ENCODE measurements around the gene UHRF1. TPM values are rescaled to one million over a fixed set of nuclear protein-coding genes. Genes with fewer than 3 reads are reported as not detected.
"Not testable (repeated sequence)": the region's sequence is repeated elsewhere in the genome, so short reads cannot be mapped to it uniquely, and the experiment has no call there.

Gene UHRF1
- total RNA-seq, 1 donor from 2014 or later = 19.8 TPM

GRCh38 chr19:4969772-4970531 is 60.7 kb downstream of the UHRF1 start:
- Histone ChIP-seq H3K9ac (ENCODE audit: low read depth in 1 of 3, low read length in 3 of 3) (peak overlapping the region; percentile 70 to 82 (median 71)), H3K27ac (ENCODE audit: low read depth, low read length) (peak overlapping the region; percentile 58), H3K4me3 (ENCODE audit: low read length in 3 of 3) (peak overlapping the region; percentile 73 to 77 (median 74)), H3K27me3 (ENCODE audit: control insufficient read depth in 3 of 3, insufficient read depth in 3 of 3, low read length in 3 of 3) (no peaks in the 10 kb centered on the region), H3K36me3 (ENCODE audit: control insufficient read depth in 3 of 3, insufficient read depth in 3 of 3, low read length in 3 of 3) (no peaks in the 10 kb centered on the region), H3K9me3 (ENCODE audit: control insufficient read depth in 3 of 3, low read length in 3 of 3) (no peaks in the 10 kb centered on the region), H3K4me1 (ENCODE audit: control insufficient read depth in 3 of 3, insufficient read depth in 3 of 3, low read length in 3 of 3) (peaks cover 29 to 45% (median 43%) of the 10 kb centered on the region in 3 donors)

DNA sequence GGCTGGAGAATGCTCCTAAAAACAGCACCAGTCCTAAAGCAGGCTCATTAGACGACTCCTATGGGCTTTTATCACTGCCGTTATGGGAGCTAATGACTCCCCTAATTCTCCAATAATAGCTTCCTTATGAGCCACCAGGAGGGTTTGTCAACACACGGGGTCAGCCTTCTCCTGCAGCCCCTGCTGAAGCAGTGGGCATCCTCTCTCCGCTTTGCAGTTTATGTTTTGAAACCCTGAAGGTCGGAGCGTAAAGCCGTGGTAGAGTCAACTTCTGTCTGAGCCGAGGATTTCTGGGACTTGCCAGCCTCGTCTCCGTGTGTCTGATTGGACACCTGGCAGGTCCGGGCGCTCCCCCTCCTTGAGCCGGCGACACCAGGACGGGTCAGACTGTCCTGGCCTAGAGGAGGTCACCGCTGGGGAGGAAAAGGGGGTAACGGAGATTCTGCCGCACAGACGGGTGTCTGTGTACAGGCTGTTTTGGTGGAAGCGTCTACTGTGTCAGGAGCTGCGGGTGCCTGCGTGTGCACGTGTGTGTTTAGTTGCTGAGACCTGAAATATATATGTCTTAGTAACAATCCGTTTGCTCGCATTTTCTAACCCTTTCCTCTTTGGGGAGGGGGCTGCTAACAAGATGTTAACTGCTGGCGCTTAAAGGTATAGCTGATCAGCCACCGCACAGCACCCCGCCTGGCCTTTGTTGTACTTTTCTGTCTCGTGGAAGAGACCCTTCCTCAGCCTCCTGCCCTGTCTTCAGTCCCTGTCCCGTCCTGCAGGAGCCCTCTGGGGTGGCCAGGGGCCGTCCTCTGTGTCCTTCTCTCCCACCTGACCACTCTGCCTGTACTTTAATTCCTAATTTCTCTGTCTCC is 61.5 kb downstream of the UHRF1 start:
- Histone ChIP-seq H3K27ac (ENCODE audit: low read depth, low read length) (peak overlapping the region; percentile 58), H3K9me3 (ENCODE audit: control insufficient read depth in 3 of 3, low read length in 3 of 3) (no peaks in the 10 kb centered on the region), H3K4me3 (ENCODE audit: low read length in 3 of 3) (peak overlapping the region; percentile 73 to 77 (median 74)), H3K4me1 (ENCODE audit: control insufficient read depth in 3 of 3, insufficient read depth in 3 of 3, low read length in 3 of 3) (peaks cover 34 to 51% (median 48%) of the 10 kb centered on the region in 3 donors), H3K27me3 (ENCODE audit: control insufficient read depth in 3 of 3, insufficient read depth in 3 of 3, low read length in 3 of 3) (no peaks in the 10 kb centered on the region), H3K9ac (ENCODE audit: low read depth in 1 of 3, low read length in 3 of 3) (peak overlapping the region; percentile 70 to 82 (median 71)), H3K36me3 (ENCODE audit: control insufficient read depth in 3 of 3, insufficient read depth in 3 of 3, low read length in 3 of 3) (no peaks in the 10 kb centered on the region)

GRCh38 chr19:4971424-4971793 is 62.1 kb downstream of the UHRF1 start:
- H3K9ac ChIP-seq (ENCODE audit: low read depth in 1 of 3, low read length in 3 of 3) = peak overlapping the region; percentile 53 to 82 (median 70)

GRCh38 chr19:4971816-4972495 is 62.7 kb downstream of the UHRF1 start:
- Histone ChIP-seq H3K9ac (ENCODE audit: low read depth in 1 of 3, low read length in 3 of 3) (peak overlapping the region; percentile 22 to 54 (median 25)), H3K36me3 (ENCODE audit: control insufficient read depth in 3 of 3, insufficient read depth in 3 of 3, low read length in 3 of 3) (no peaks in the 10 kb centered on the region), H3K9me3 (ENCODE audit: control insufficient read depth in 3 of 3, low read length in 3 of 3) (no peaks in the 10 kb centered on the region), H3K27ac (ENCODE audit: low read depth, low read length) (peak overlapping the region; percentile 58), H3K27me3 (ENCODE audit: control insufficient read depth in 3 of 3, insufficient read depth in 3 of 3, low read length in 3 of 3) (no peaks in the 10 kb centered on the region), H3K4me1 (ENCODE audit: control insufficient read depth in 3 of 3, insufficient read depth in 3 of 3, low read length in 3 of 3) (peaks cover 44 to 61% (median 59%) of the 10 kb centered on the region in 3 donors), H3K4me3 (ENCODE audit: low read length in 3 of 3) (peak overlapping the region in 2 of 3 donors; percentile 73 to 74)

More at GRCh38 chr19:4971424-4971793, 62.1 kb downstream of the UHRF1 start:
- H3K27me3 ChIP-seq (ENCODE audit: control insufficient read depth in 3 of 3, insufficient read depth in 3 of 3, low read length in 3 of 3) = no peaks in the 10 kb centered on the region
- H3K27ac ChIP-seq (ENCODE audit: low read depth, low read length) = peak overlapping the region; percentile 58
- peak overlapping the region; percentile 73 to 77 (median 74) for H3K4me3 ChIP-seq (ENCODE audit: low read length in 3 of 3)
- H3K9me3 ChIP-seq (ENCODE audit: control insufficient read depth in 3 of 3, low read length in 3 of 3) = no peaks in the 10 kb centered on the region
- peaks cover 39 to 55% (median 53%) of the 10 kb centered on the region in 3 donors for H3K4me1 ChIP-seq (ENCODE audit: control insufficient read depth in 3 of 3, insufficient read depth in 3 of 3, low read length in 3 of 3)
- no peaks in the 10 kb centered on the region for H3K36me3 ChIP-seq (ENCODE audit: control insufficient read depth in 3 of 3, insufficient read depth in 3 of 3, low read length in 3 of 3)

DNA sequence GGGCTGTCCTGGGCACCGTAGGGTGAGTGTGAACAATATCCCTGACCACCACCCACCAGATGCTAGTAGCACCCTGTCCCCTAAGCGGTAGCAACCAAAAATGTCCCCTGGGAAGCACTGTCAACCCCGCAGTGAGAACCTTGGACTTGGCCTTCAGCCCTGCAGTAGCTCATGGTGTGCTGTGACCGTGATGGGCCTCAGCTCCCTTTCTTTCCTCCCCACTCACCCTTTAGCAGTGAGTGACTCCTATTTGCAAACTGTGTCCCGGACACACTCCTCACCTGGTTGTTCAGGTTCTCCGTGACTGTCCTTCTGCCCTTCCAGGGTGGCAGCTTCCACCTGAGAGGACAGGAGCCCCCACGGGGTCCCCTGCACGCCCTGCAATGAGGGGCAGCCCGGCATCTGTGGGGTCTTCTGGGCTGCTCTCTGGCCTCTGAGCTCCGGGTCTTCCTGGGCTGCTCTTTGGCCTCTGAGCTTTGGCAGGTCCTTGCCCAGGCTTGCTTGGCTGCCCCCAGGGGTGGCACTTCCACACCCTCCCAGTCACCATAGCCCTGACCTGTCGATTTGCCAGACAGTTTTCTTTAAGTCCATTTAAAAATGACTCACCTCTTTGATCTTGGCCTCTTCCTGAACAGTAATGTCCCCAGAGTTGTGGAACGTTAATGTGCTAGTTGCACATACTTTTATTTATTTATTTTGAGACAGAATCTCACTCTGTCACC is 63.4 kb downstream of the UHRF1 start:
- H3K27ac ChIP-seq (ENCODE audit: low read depth, low read length) = no peak overlapping the region
- H3K9me3 ChIP-seq (ENCODE audit: control insufficient read depth in 3 of 3, low read length in 3 of 3) = no peaks in the 10 kb centered on the region
- H3K9ac ChIP-seq (ENCODE audit: low read depth in 1 of 3, low read length in 3 of 3) = peak overlapping the region; percentile 22 to 54 (median 25)
- no peak overlapping the region for H3K4me3 ChIP-seq (ENCODE audit: low read length in 3 of 3)
- H3K4me1 ChIP-seq (ENCODE audit: control insufficient read depth in 3 of 3, insufficient read depth in 3 of 3, low read length in 3 of 3) = peaks cover 51 to 68% (median 66%) of the 10 kb centered on the region in 3 donors
- no peaks in the 10 kb centered on the region for H3K27me3 ChIP-seq (ENCODE audit: control insufficient read depth in 3 of 3, insufficient read depth in 3 of 3, low read length in 3 of 3)
- peaks cover 0 to 3% (median 0%) of the 10 kb centered on the region in 3 donors for H3K36me3 ChIP-seq (ENCODE audit: control insufficient read depth in 3 of 3, insufficient read depth in 3 of 3, low read length in 3 of 3)

DNA sequence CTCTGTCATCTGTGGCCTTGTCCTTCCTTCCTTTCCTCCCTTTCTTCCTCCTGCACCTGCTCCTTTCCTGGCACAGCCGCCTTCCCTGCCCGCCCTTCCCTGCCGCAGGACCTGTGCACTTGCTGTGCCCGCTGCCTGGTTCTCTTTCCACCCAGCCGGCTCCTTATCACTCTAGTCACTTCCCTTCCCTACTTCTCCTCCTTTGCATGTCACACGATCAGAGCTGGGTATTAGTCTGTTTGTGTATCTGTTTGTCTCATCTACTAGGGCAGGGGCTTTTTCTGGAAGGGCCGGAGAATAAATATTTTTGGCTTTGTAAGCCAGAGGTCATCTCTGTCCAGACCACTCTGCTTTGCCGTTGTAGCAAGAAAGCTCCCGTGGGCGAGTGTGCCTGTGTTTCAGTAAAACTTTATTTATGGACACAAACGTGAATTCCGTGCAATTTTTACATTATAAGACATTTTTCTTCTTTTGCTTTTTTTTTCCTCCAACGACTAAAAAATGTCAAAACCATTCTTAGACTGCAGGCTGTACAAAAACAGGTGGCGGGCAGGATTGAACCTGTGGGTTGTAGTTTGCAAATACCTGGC is 65.7 kb downstream of the UHRF1 start:
- no peak overlapping the region for H3K27ac ChIP-seq (ENCODE audit: low read depth, low read length)
- H3K4me1 ChIP-seq (ENCODE audit: control insufficient read depth in 3 of 3, insufficient read depth in 3 of 3, low read length in 3 of 3) = peaks cover 63 to 79% (median 72%) of the 10 kb centered on the region in 3 donors
- H3K9me3 ChIP-seq (ENCODE audit: control insufficient read depth in 3 of 3, low read length in 3 of 3) = no peaks in the 10 kb centered on the region
- no peak overlapping the region for H3K9ac ChIP-seq (ENCODE audit: low read depth in 1 of 3, low read length in 3 of 3)
- peaks cover 0 to 6% (median 0%) of the 10 kb centered on the region in 3 donors for H3K36me3 ChIP-seq (ENCODE audit: control insufficient read depth in 3 of 3, insufficient read depth in 3 of 3, low read length in 3 of 3)
- H3K27me3 ChIP-seq (ENCODE audit: control insufficient read depth in 3 of 3, insufficient read depth in 3 of 3, low read length in 3 of 3) = no peaks in the 10 kb centered on the region
- no peak overlapping the region for H3K4me3 ChIP-seq (ENCODE audit: low read length in 3 of 3)

DNA sequence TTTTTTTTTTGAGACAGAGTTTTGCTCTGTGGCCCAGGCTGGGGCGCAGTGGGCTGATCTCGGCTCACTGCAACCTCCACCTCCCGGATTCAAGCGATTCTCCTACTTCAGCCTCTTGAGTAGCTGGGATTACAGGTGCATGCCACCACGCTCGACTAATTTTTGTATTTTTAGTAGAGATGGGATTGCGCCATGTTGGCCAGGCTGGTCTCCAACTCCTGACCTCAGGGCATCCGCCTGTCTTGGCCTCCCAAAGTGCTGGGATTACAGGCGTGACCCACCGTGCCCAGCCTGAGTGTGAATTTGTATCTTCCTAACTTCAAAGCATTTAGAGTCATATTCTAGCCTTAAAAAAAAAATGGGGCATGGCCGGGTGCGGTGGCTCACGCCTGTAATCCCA is 66.3 kb downstream of the UHRF1 start:
- not testable (repeated sequence) for H3K27me3 ChIP-seq (ENCODE audit: control insufficient read depth in 3 of 3, insufficient read depth in 3 of 3, low read length in 3 of 3); H3K36me3 ChIP-seq (ENCODE audit: control insufficient read depth in 3 of 3, insufficient read depth in 3 of 3, low read length in 3 of 3); H3K4me3 ChIP-seq (ENCODE audit: low read length in 3 of 3); H3K9me3 ChIP-seq (ENCODE audit: control insufficient read depth in 3 of 3, low read length in 3 of 3); H3K9ac ChIP-seq (ENCODE audit: low read depth in 1 of 3, low read length in 3 of 3)
- peak overlapping the region; percentile 80 for H3K27ac ChIP-seq (ENCODE audit: low read depth, low read length)
- peaks cover 57 to 76% (median 68%) of the 10 kb centered on the region in 3 donors for H3K4me1 ChIP-seq (ENCODE audit: control insufficient read depth in 3 of 3, insufficient read depth in 3 of 3, low read length in 3 of 3)

DNA sequence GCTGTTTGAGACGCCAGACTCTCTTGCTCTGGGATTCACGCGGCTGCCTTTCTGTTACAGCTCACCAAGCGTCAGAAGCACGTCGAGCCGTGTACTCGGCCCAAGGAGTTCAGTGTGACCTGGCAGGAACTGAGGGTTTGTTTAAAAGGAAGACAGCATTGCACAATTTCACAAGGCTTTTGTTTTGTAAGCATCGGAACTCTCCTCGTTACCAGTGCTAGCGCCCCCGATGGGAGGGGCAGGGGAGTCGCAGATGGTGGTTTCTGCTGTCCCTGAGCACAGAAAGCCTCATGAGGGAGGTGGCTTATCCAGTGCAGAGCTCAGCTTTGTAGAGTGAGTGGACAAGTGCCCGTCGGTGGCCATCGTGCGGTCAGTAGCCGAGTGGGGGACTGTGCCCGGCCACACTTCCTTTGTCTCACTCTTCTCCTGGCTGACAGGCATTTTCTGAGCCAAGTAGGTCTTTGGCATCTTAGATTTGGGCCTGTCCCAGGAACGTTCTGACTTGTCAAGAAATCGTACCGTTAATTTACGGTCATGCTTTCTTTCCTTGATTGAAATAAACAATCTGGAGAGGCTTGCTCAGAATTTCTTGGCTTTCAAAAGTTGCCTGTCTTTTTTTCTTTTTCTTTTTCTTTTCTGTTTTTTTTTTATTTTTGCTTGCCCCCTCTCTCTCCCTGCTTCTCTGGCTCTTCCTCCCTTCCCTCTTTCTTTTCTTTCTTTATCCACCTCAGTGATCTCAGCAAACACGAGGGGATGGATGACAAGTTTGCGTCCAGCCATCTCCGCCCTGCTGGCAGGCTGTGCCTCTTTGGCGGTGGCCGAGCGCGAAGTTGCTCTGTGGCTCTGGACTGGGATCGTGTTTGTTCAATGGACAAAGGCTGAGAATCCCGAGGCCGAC is 67.3 kb downstream of the UHRF1 start:
- H3K4me1 ChIP-seq (ENCODE audit: control insufficient read depth in 3 of 3, insufficient read depth in 3 of 3, low read length in 3 of 3) = peaks cover 47 to 73% (median 65%) of the 10 kb centered on the region in 3 donors
- H3K9ac ChIP-seq (ENCODE audit: low read depth in 1 of 3, low read length in 3 of 3) = peak overlapping the region; percentile 32 to 70 (median 57)
- H3K4me3 ChIP-seq (ENCODE audit: low read length in 3 of 3) = peak overlapping the region; percentile 20 to 56 (median 55)
- H3K27me3 ChIP-seq (ENCODE audit: control insufficient read depth in 3 of 3, insufficient read depth in 3 of 3, low read length in 3 of 3) = no peaks in the 10 kb centered on the region
- peak overlapping the region; percentile 80 for H3K27ac ChIP-seq (ENCODE audit: low read depth, low read length)
- H3K36me3 ChIP-seq (ENCODE audit: control insufficient read depth in 3 of 3, insufficient read depth in 3 of 3, low read length in 3 of 3) = peaks cover 0 to 6% (median 0%) of the 10 kb centered on the region in 3 donors
- H3K9me3 ChIP-seq (ENCODE audit: control insufficient read depth in 3 of 3, low read length in 3 of 3) = no peaks in the 10 kb centered on the region
